Keratinocyte (primary cell): ENCODE data around the gene TRPM2.

Experiments
- CTCF ChIP-seq, 3 experiments: IDR thresholded peaks in 1 of 3; conservative IDR thresholded peaks in 1 of 3; optimal IDR thresholded peaks in 1 of 3; 2 replicates in 2 of 3; 3 replicates in 1 of 3; pipeline versions ENCODE3 to v1.5.1; 2011; ENCODE audit warnings: low read length in 3 of 3, mild to moderate bottlenecking in 3 of 3, moderate library complexity in 2 of 3, control low read depth in 1 of 3, inconsistent platforms in 1 of 3; ENCODE audit not compliant: insufficient read depth in 2 of 3; ENCODE audit errors: extremely low read depth in 1 of 3
- EZH2 ChIP-seq: IDR thresholded peaks from one replicate; pipeline ENCODE4 v1.6.1; 2012; ENCODE audit warnings: inconsistent platforms, mild to moderate bottlenecking, low read length, moderate library complexity

GRCh38 chr21:44449473-44450363, 96.3 kb downstream of the TRPM2 start:
- TF ChIP-seq CTCF (optimal IDR thresholded peaks at IDR 0.05 in 1 of 3, IDR thresholded peaks at IDR 0.05 in 1 of 3, conservative IDR thresholded peaks at IDR 0.05 in 1 of 3; ENCODE audit: extremely low read depth in 1 of 3, insufficient read depth in 2 of 3, low read length in 3 of 3) (no peak), EZH2 (no peak)
